ENCODE measurements around the gene SPRED1.

Gene SPRED1

DNA sequence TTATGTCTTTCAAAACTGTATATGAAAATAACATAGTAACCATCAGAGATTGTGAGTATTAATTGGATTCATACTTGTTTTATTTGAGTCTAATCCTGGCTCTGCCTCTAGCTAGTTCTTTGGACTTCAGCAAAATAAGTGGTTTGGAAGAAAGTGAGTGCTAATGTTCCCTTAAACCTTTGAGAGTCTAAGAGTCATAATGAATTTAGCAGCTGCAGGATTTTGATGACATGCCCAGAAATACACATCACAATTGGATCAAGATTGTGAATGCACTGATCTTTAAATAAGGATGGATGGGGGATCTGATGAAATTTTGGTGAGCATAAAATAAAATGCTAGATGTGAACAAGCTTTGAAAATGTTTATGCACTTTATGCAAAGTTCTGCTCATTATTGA lies 121.4 kb downstream of the SPRED1 start:
- no peak for DNase-seq (ENCODE audit: low spot score)
- no peak overlapping the region for H3K27ac ChIP-seq

DNA sequence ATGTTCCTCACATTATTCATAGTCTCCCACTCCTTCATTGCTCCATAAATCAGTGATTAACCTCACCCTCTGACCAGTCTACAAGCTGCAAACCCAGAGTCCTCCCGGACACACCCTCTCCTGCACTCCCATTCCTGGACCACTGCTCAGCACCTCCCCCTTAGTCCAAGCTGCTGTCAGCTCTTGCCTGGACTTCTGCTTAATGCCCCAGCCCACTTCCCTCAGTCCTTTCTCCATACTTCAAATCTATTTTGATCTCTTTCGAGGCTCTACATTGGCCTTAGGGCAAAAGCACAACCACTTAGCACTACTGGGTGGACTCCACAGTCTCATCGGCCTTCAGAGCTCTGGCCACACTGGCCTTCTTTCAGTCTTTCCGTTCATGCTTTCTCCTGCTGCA lies 121.9 kb downstream of the SPRED1 start:
- no peak for DNase-seq (ENCODE audit: low spot score)
- H3K27ac ChIP-seq: no peak overlapping the region
- no peak overlapping the region for H3K4me3 ChIP-seq
- TF ChIP-seq CTCF (IDR thresholded peaks at IDR 0.05): no peak

More for the DNA sequence above, 121.4 kb downstream of the SPRED1 start:
- TF ChIP-seq CTCF (IDR thresholded peaks at IDR 0.05): no peak
- no peak overlapping the region for H3K4me3 ChIP-seq

DNA sequence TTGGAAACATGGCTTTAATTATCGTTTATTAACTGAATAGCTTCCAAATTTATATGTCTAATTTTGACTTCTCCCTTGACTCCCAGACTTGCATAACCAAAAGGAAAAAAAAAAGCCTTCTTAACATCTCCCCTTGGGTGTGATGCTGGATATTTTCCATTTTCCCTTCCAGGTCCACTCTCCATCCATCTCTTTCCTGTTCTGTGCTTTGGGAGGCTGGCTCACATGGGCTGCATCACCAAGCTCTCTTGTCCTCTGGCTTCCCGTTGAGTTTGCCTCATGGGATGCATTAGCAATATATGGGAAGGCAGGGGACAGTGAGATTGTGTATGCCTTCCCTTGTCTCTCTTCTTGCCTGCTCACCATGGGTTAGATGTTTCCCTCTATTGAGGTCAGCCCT lies 123.4 kb downstream of the SPRED1 start:
- DNase-seq (ENCODE audit: low spot score): no peak
- Histone ChIP-seq H3K4me3 (no peak overlapping the region), H3K27ac (no peak overlapping the region)
- no peak for TF ChIP-seq CTCF (IDR thresholded peaks at IDR 0.05)

DNA sequence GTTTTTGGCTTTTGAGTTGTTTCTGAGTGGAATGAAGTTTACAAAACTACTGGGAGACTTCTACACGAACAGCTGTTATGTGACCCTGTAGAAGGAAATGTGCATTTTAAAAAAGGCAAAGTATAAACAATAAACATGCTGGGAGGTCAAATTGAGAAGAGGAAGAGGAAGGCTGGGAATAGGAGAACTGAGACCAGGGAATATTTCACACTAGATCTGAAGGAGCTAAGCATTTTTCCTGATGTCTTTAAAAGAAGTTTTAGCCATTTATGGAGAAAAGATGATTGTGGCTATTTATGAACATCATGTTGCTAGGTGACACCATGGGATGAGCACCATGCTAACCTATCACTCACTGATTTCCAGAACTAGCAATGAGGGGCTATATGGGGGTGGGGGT lies 125.0 kb downstream of the SPRED1 start:
- DNase-seq (ENCODE audit: low spot score): no peak
- H3K27ac ChIP-seq: peak overlapping the region in 1 of 2 donors; percentile 52
- TF ChIP-seq CTCF (IDR thresholded peaks at IDR 0.05): no peak
- H3K4me3 ChIP-seq: peak overlapping the region; percentile 39

GRCh38 chr15:38378161-38378560 lies 125.5 kb downstream of the SPRED1 start:
- no peak for TF ChIP-seq CTCF (IDR thresholded peaks at IDR 0.05)
- DNase-seq (ENCODE audit: low spot score): no peak
- peak overlapping the region in 1 of 2 donors; percentile 52 for H3K27ac ChIP-seq
- H3K4me3 ChIP-seq: peak overlapping the region; percentile 39

GRCh38 chr15:38389924-38390542 lies 137.4 kb downstream of the SPRED1 start:
- DNase-seq (ENCODE audit: low spot score): no peak
- peak; percentile 65 for TF ChIP-seq CTCF (IDR thresholded peaks at IDR 0.05)
- Histone ChIP-seq H3K27ac (no peak overlapping the region), H3K4me3 (no peak overlapping the region)

DNA sequence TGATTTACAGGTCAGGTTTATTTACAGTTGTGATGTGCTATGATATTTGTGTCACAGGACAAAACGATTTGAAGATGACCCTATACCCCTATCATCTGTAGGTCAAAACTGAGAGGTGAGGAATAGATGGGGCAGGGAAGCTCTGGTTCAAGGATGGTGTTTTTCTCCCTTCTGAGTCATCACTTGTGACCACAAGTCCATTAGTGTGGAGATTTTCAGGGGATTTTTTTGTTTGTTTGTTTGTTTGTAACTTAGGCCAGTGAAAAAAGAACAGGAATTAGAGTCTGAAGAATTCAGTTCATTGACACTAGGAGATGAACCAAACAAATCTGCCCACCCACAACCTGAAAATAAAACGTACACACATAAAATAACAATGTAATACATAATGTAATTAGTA lies 138.6 kb downstream of the SPRED1 start:
- no peak for DNase-seq (ENCODE audit: low spot score)
- no peak overlapping the region for H3K4me3 ChIP-seq
- TF ChIP-seq CTCF (IDR thresholded peaks at IDR 0.05): no peak
- no peak overlapping the region for H3K27ac ChIP-seq

Measured in coronary artery (tissue), 2 donors.